Motor neuron (in vitro differentiated cells): ENCODE data around the gene AFMID. TPM values are rescaled to one million over a fixed set of nuclear protein-coding genes. Genes with fewer than 3 reads are reported as not detected.

Experiments
- ATAC-seq, 8 experiments: fragments of 200-7000 bp; cut with Tn5 transposase; replicated peaks in 6 of 8; 2 replicates each; pipeline ENCODE4 v1.8.0; 2021; ENCODE audit warnings: mild to moderate bottlenecking in 8 of 8, moderate library complexity in 8 of 8
- H3K27ac ChIP-seq, 2 donors: fragments of 250-450 bp; sonication (Bioruptor Pico); 2 replicates each; pipeline ENCODE4 v1.9.0; 2021; ENCODE audit warnings: antibody characterized with exemption in 2 of 2, mild to moderate bottlenecking in 2 of 2, moderate library complexity in 1 of 2
- H3K4me1 ChIP-seq, 2 donors: fragments of 250-450 bp; sonication (Bioruptor Pico); replicated peaks in 1 of 2; 2 replicates each; pipeline ENCODE4 v1.6.1; 2021; ENCODE audit warnings: antibody characterized with exemption in 2 of 2, mild to moderate bottlenecking in 2 of 2, moderate library complexity in 1 of 2
- H3K4me3 ChIP-seq, 5 donors: fragments of 250-450 bp; sonication (Bioruptor Pico); 2 replicates each; pipeline ENCODE4 v1.9.0; 2021; ENCODE audit warnings: antibody characterized with exemption in 5 of 5, mild to moderate bottlenecking in 5 of 5, moderate library complexity in 4 of 5
- WGBS, 10 experiments: fragments of 450-650 bp; shearing (Covaris generic); methylation state at CpG; one replicate each; pipeline ENCODE4 v1.0.0; 2022; 5-methylcytosine and 5-hydroxymethylcytosine counted together
- in situ Hi-C, 9 experiments: fragments of 400-800 bp; cut with MboI; loops; one replicate each; pipeline ENCODE4 v1.15.0; 2021; ENCODE audit warnings: low sequenced_read_pairs in 9 of 9, low pct_unique_long_range_greater_than_20kb in 2 of 9; ENCODE audit not compliant: unreplicated experiment in 9 of 9
- total RNA-seq, 8 experiments: library from RNA; unstranded; fragments of 300-600 nt; gene quantifications; 2 replicates each; pipeline versions ENCODE4 v1.2.3 to v1.2.4, GENCODE V29; 2022

AFMID gene
- total RNA-seq, 8 experiments from 2014 or later: 5.1 to 34.7 (median 21.2) TPM

GRCh38 chr17:78204387-78205123, 17.4 kb downstream of the AFMID start:
- WGBS, 10 experiments: 79 to 100% (median 90%) methylated on average over 1 to 14 of the region's 22 CpGs; no CpG with 5 or more reads in 4 of the 10 experiments
- no peak overlapping the region for H3K27ac ChIP-seq

GRCh38 chr17:78205124-78205775, 18.1 kb downstream of the AFMID start:
- in situ Hi-C loops: no loop called here
- no peak overlapping the region for H3K27ac ChIP-seq
- ATAC-seq: no peak
- H3K4me1 ChIP-seq: no peaks in the 10 kb centered on the region
- 80 to 100% (median 87%) methylated on average over 1 to 6 of the region's 17 CpGs; no CpG with 5 or more reads in 7 of the 10 experiments for WGBS, 10 experiments
- no peak overlapping the region for H3K4me3 ChIP-seq

More at GRCh38 chr17:78204387-78205123, 17.4 kb downstream of the AFMID start:
- no peak overlapping the region for H3K4me3 ChIP-seq
- no peaks in the 10 kb centered on the region for H3K4me1 ChIP-seq
- in situ Hi-C loops: no loop called here
- ATAC-seq: peak in 3 of 8 experiments; percentile 12 to 47 (median 12)

GRCh38 chr17:78206298-78206697, 19.1 kb downstream of the AFMID start:
- in situ Hi-C loops: no loop called here
- Histone ChIP-seq H3K4me3 (no peak overlapping the region), H3K4me1 (no peaks in the 10 kb centered on the region), H3K27ac (no peak overlapping the region)
- 0 to 96% (median 61%) methylated on average over 1 to 3 of the region's 7 CpGs; no CpG with 5 or more reads in 7 of the 10 experiments for WGBS, 10 experiments
- no peak for ATAC-seq

- Histone ChIP-seq H3K4me1 (no peaks in the 10 kb centered on the region), H3K27ac (no peak overlapping the region), H3K4me3 (no peak overlapping the region)
- in situ Hi-C loops: no loop called here
- WGBS, 10 experiments: 36 to 100% (median 89%) methylated on average over 1 to 3 of the region's 3 CpGs
- ATAC-seq: no peak
These were observed 21.3 kb downstream of the AFMID start for GRCh38 chr17:78208486-78208885.

GRCh38 chr17:78210111-78210510, 22.9 kb downstream of the AFMID start:
- 48 to 92% (median 74%) methylated on average over 1 to 8 of the region's 10 CpGs; no CpG with 5 or more reads in 4 of the 10 experiments for WGBS, 10 experiments
- Histone ChIP-seq H3K4me1 (peaks cover 0 to 2% of the 10 kb centered on the region in 2 donors), H3K4me3 (no peak overlapping the region), H3K27ac (no peak overlapping the region)
- in situ Hi-C loops: no loop called here
- no peak for ATAC-seq

GRCh38 chr17:78211032-78211431, 23.9 kb downstream of the AFMID start:
- in situ Hi-C loops: no loop called here
- peak in 1 of 8 experiments; percentile 3 for ATAC-seq
- H3K4me1 ChIP-seq: peaks cover 0 to 2% of the 10 kb centered on the region in 2 donors
- no peak overlapping the region for H3K4me3 ChIP-seq
- WGBS, 10 experiments: 0 to 100% (median 77%) methylated on average over 1 to 5 of the region's 11 CpGs; no CpG with 5 or more reads in 2 of the 10 experiments
- no peak overlapping the region for H3K27ac ChIP-seq

GRCh38 chr17:78214016-78214705, 27.0 kb downstream of the AFMID start, which contains the start of gene BIRC5:
Gene BIRC5, plus strand, starts transcription at chr17:78214253. Its CDS starts 64 bp downstream, at chr17:78214317.
- in situ Hi-C loops: no loop called here
- ATAC-seq: peak; percentile 96 to 99 (median 98)
- Histone ChIP-seq H3K4me1 (peaks cover 0 to 2% of the 10 kb centered on the region in 2 donors), H3K4me3 (peak within 1 kb of the TSS; percentile 43 to 68 (median 49)), H3K27ac (peak within 1 kb of the TSS in 1 of 2 donors; percentile 76)
- 0 to 3% (median 0%) methylated on average over 1 to 25 of the region's 60 CpGs; no CpG with 5 or more reads in 5 of the 10 experiments for WGBS, 10 experiments

- H3K4me1 ChIP-seq: peaks cover 0 to 2% of the 10 kb centered on the region in 2 donors
- H3K4me3 ChIP-seq: peak overlapping the region in 3 of 5 donors; percentile 43 to 68 (median 44)
- 3 to 25% (median 9%) methylated on average over 1 to 5 of the region's 5 CpGs; no CpG with 5 or more reads in 4 of the 10 experiments for WGBS, 10 experiments
- H3K27ac ChIP-seq: peak overlapping the region in 1 of 2 donors; percentile 76
- no peak for ATAC-seq
- in situ Hi-C loops: no loop called here
These were observed 27.5 kb downstream of the AFMID start for GRCh38 chr17:78214706-78215061.

GRCh38 chr17:78219396-78220150, 32.4 kb downstream of the AFMID start:
- in situ Hi-C loops: no loop called here
- 40 to 100% (median 82%) methylated on average over 2 to 10 of the region's 11 CpGs for WGBS, 10 experiments
- Histone ChIP-seq H3K27ac (no peak overlapping the region), H3K4me3 (no peak overlapping the region), H3K4me1 (peaks cover 12 to 13% of the 10 kb centered on the region in 2 donors)
- ATAC-seq: no peak

- 83 to 100% (median 100%) methylated on average over 1 to 3 of the region's 4 CpGs; no CpG with 5 or more reads in 5 of the 10 experiments for WGBS, 10 experiments
- in situ Hi-C loops: no loop called here
- Histone ChIP-seq H3K27ac (no peak overlapping the region), H3K4me3 (no peak overlapping the region), H3K4me1 (peaks cover 21 to 31% of the 10 kb centered on the region in 2 donors)
- no peak for ATAC-seq
These were observed 35.9 kb downstream of the AFMID start for GRCh38 chr17:78223061-78223460.

GRCh38 chr17:78223765-78224164, 36.6 kb downstream of the AFMID start:
- in situ Hi-C loops: no loop called here
- 93 to 100% (median 100%) methylated on average over 2 to 3 of the region's 3 CpGs; no CpG with 5 or more reads in 5 of the 10 experiments for WGBS, 10 experiments
- H3K27ac ChIP-seq: no peak overlapping the region

More at GRCh38 chr17:78223765-78224164, 36.6 kb downstream of the AFMID start:
- no peak for ATAC-seq
- H3K4me1 ChIP-seq: peaks cover 24 to 36% of the 10 kb centered on the region in 2 donors
- no peak overlapping the region for H3K4me3 ChIP-seq
